Activated CD4-positive, alpha-beta T cell treated with anti-CD3 and anti-CD28 coated beads, Interleukin-10, Interleukin-2, amounts not matched to agents 100 ng/mL and 50 ng/mL, durations not matched to agents 16 hours and 8 hours (primary cell): ENCODE measurements around the gene ENSA.
"Not testable (repeated sequence)": the region's sequence is repeated elsewhere in the genome, so short reads cannot be mapped to it uniquely, and the experiment has no call there.

Experiments used
- DNase-seq: peaks from one replicate; pipeline ENCODE4 v3.0.0-alpha.2; 2020

Gene ENSA

GRCh38 chr1:150629115-150629928 lies at the start of gene ENSA:
Gene ENSA (minus strand): TSS chr1:150629612. CDS start chr1:150629470, 142 bp downstream.
- DNase-seq = peak; percentile 99

GRCh38 chr1:150678988-150679387 lies 49.6 kb upstream of the ENSA start:
- DNase-seq = no peak

- DNase-seq = no peak
These were observed 45.5 kb upstream of the ENSA start for GRCh38 chr1:150674881-150675280.

GRCh38 chr1:150663321-150663720 lies 33.9 kb upstream of the ENSA start:
- no peak for DNase-seq

- no peak for DNase-seq
These were observed 33.4 kb upstream of the ENSA start for GRCh38 chr1:150662811-150663210.

- no peak for DNase-seq
These were observed 31.7 kb upstream of the ENSA start for GRCh38 chr1:150661156-150661555.

- no peak for DNase-seq
These were observed 31.2 kb upstream of the ENSA start for GRCh38 chr1:150660584-150660983.

- DNase-seq = not testable (repeated sequence)
These were observed 27.7 kb upstream of the ENSA start for GRCh38 chr1:150657064-150657463.

- not testable (repeated sequence) for DNase-seq
These were observed 25.2 kb upstream of the ENSA start for GRCh38 chr1:150654635-150655034.

- DNase-seq = no peak
These were observed 20.8 kb upstream of the ENSA start for GRCh38 chr1:150650193-150650592.

- no peak for DNase-seq
These were observed 20.1 kb upstream of the ENSA start for GRCh38 chr1:150649441-150650075.

GRCh38 chr1:150642296-150642695 lies 12.9 kb upstream of the ENSA start:
- no peak for DNase-seq

- DNase-seq = not testable (repeated sequence)
These were observed 11.9 kb upstream of the ENSA start for GRCh38 chr1:150641126-150641815.

GRCh38 chr1:150638430-150638829 lies 9.0 kb upstream of the ENSA start:
- not testable (repeated sequence) for DNase-seq

- DNase-seq = not testable (repeated sequence)
These were observed 5.6 kb upstream of the ENSA start for GRCh38 chr1:150634839-150635622.

GRCh38 chr1:150628766-150629114 lies 672 bp downstream of the ENSA start:
- DNase-seq = no peak

GRCh38 chr1:150627826-150628410 lies 1.5 kb downstream of the ENSA start:
- no peak for DNase-seq

- no peak for DNase-seq
These were observed 3.3 kb downstream of the ENSA start for GRCh38 chr1:150626150-150626549.

- not testable (repeated sequence) for DNase-seq
These were observed 4.9 kb downstream of the ENSA start for GRCh38 chr1:150624546-150624945.

GRCh38 chr1:150624134-150624533 lies 5.3 kb downstream of the ENSA start:
- DNase-seq = not testable (repeated sequence)

- DNase-seq = no peak
These were observed 7.0 kb downstream of the ENSA start for GRCh38 chr1:150622303-150622975.
